Measurements from ENCODE around the gene PLEKHD1. TPM values are rescaled to one million over a fixed set of nuclear protein-coding genes. Genes with fewer than 3 reads are reported as not detected.

Gene PLEKHD1
- total and polyA plus RNA-seq, 9 donors: under 0.01 to 0.15 (median 0.08) TPM; not detected in 3

- WGBS, 3 donors: 45 to 51% (median 46%) methylated on average over 12 of the region's 12 CpGs
- no peak for DNase-seq
- TF ChIP-seq, protein P1, sequence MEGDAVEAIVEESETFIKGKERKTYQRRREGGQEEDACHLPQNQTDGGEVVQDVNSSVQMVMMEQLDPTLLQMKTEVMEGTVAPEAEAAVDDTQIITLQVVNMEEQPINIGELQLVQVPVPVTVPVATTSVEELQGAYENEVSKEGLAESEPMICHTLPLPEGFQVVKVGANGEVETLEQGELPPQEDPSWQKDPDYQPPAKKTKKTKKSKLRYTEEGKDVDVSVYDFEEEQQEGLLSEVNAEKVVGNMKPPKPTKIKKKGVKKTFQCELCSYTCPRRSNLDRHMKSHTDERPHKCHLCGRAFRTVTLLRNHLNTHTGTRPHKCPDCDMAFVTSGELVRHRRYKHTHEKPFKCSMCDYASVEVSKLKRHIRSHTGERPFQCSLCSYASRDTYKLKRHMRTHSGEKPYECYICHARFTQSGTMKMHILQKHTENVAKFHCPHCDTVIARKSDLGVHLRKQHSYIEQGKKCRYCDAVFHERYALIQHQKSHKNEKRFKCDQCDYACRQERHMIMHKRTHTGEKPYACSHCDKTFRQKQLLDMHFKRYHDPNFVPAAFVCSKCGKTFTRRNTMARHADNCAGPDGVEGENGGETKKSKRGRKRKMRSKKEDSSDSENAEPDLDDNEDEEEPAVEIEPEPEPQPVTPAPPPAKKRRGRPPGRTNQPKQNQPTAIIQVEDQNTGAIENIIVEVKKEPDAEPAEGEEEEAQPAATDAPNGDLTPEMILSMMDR (IDR thresholded peaks at IDR 0.05): no peak
- TF ChIP-seq POLR2A (IDR thresholded peaks at IDR 0.05) (no peak), EP300 (IDR thresholded peaks at IDR 0.05) (no peak)
- Histone ChIP-seq H3K36me3 (no peaks in the 10 kb centered on the region), H3K27me3 (no peaks in the 10 kb centered on the region), H3K9me3 (no peaks in the 10 kb centered on the region), H3K4me1 (ENCODE audit: insufficient read depth) (peaks cover 2% of the 10 kb centered on the region), H3K27ac (no peak overlapping the region), H3K4me3 (no peak overlapping the region)
- intact Hi-C loops (cut with DNase I): no loop called here
Observed at GRCh38 chr14:69543341-69544115, 59.0 kb downstream of the PLEKHD1 start.

DNA sequence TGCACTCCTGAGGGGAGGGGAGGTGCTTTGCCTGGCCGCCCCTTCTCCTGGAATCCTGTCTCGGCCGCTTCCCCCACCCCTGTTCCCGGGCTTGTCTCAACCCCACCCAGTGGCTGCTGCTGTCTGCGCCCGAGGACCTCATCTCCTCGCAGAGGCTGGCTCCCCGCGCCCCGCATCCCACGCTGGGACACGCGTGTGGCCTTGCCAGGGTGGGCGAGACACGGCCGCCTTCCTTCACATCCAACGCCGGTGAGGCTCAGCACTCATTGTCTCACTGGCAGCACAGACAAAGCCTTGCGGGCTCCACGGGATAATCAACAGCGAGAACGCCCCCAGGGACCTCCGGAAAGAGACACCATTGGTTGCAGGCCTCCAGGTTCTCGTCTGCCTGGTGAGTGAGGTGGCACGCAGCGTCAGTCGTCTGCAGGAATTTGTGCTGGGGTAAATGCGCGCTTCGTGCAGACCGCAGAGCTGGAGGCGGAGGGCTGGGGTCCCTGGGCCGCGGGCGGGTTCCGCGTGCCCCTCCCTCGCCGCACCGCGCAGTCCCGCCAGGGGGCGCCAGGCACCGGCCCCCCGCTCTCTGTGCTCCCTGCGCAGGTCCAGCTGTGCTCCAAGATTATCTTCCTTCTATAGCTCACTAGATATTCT, 63.3 kb downstream of the PLEKHD1 start:
- Histone ChIP-seq H3K36me3 (no peaks in the 10 kb centered on the region), H3K9me3 (no peaks in the 10 kb centered on the region), H3K4me3 (no peak overlapping the region), H3K27ac (no peak overlapping the region), H3K27me3 (no peaks in the 10 kb centered on the region), H3K4me1 (ENCODE audit: insufficient read depth) (peaks cover 2% of the 10 kb centered on the region)
- peak in 1 of 5 donors; percentile 37 for DNase-seq
- TF ChIP-seq, protein P1 (IDR thresholded peaks at IDR 0.05): no peak
- TF ChIP-seq POLR2A (IDR thresholded peaks at IDR 0.05) (no peak), EP300 (IDR thresholded peaks at IDR 0.05) (no peak)
- 2 to 6% (median 2%) methylated on average over 42 to 46 of the region's 46 CpGs for WGBS, 3 donors
- intact Hi-C loops (cut with DNase I): no loop called here

DNA sequence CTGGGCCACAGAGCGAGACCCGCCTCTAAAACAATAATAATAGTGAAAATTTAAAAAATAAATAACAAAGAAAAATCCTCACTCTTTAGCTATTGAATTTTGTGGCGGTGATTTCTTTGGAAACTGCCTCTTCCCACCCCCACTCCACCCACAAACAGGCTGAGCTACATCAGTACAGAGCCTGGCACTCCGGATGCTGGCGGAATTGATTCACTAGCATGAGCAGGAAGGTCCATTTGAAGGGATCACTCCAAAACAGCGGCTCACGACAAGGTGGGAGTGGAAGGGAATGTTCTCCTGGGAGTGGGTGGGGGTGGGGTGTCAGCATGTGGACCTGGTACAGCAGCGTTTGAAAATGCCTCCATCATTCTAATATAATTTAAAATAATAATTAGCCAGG, 64.0 kb downstream of the PLEKHD1 start:
- no peaks in the 10 kb centered on the region for H3K36me3 ChIP-seq
- no peaks in the 10 kb centered on the region for H3K27me3 ChIP-seq
- intact Hi-C loops (cut with DNase I): no loop called here
- no peak for DNase-seq
- no peaks in the 10 kb centered on the region for H3K9me3 ChIP-seq
- 64 to 78% (median 69%) methylated on average over 8 of the region's 8 CpGs for WGBS, 3 donors
- TF ChIP-seq EP300 (IDR thresholded peaks at IDR 0.05): no peak
- TF ChIP-seq, protein P1 (IDR thresholded peaks at IDR 0.05): no peak
- no peak for TF ChIP-seq POLR2A (IDR thresholded peaks at IDR 0.05)
- peaks cover 2% of the 10 kb centered on the region for H3K4me1 ChIP-seq (ENCODE audit: insufficient read depth)
- H3K27ac ChIP-seq: no peak overlapping the region
- H3K4me3 ChIP-seq: no peak overlapping the region

GRCh38 chr14:69551511-69551910, 67.0 kb downstream of the PLEKHD1 start:
- Histone ChIP-seq H3K27me3 (no peaks in the 10 kb centered on the region), H3K36me3 (no peaks in the 10 kb centered on the region), H3K27ac (no peak overlapping the region), H3K4me3 (no peak overlapping the region), H3K4me1 (ENCODE audit: insufficient read depth) (peaks cover 2% of the 10 kb centered on the region), H3K9me3 (no peaks in the 10 kb centered on the region)
- TF ChIP-seq POLR2A (IDR thresholded peaks at IDR 0.05): no peak
- TF ChIP-seq EP300 (IDR thresholded peaks at IDR 0.05): no peak
- TF ChIP-seq, protein P1 (IDR thresholded peaks at IDR 0.05): no peak
- WGBS, 3 donors: 62 to 74% (median 73%) methylated on average over 2 of the region's 2 CpGs
- no peak for DNase-seq
- intact Hi-C loops (cut with DNase I): no loop called here

Data from ovary (tissue), 9 donors.